Glutamatergic neuron (in vitro differentiated cells): ENCODE measurements around the gene SCGB1D1. TPM values are rescaled to one million over a fixed set of nuclear protein-coding genes. Genes with fewer than 3 reads are reported as not detected.

Experiments
- DNase-seq: peaks from one replicate; pipeline ENCODE4 v3.0.0; 2022
- H3K27ac Mint-ChIP-seq: one replicate; pipeline ENCODE4 v1.8.0; 2020; ENCODE audit warnings: mild to moderate bottlenecking, mixed read lengths, inconsistent platforms; ENCODE audit not compliant: unreplicated experiment
- H3K27me3 Mint-ChIP-seq: one replicate; pipeline ENCODE4 v1.8.0; 2020; ENCODE audit warnings: mild to moderate bottlenecking, moderate library complexity, mixed read lengths, inconsistent platforms; ENCODE audit not compliant: unreplicated experiment
- H3K36me3 Mint-ChIP-seq: one replicate; pipeline ENCODE4 v1.8.0; 2020; ENCODE audit warnings: mild to moderate bottlenecking, mixed read lengths, inconsistent platforms; ENCODE audit not compliant: unreplicated experiment
- H3K4me1 Mint-ChIP-seq: one replicate; pipeline ENCODE4 v1.8.0; 2020; ENCODE audit warnings: mild to moderate bottlenecking, low read depth, mixed read lengths, inconsistent platforms; ENCODE audit not compliant: unreplicated experiment
- H3K4me3 Mint-ChIP-seq: one replicate; pipeline ENCODE4 v1.8.0; 2020; ENCODE audit warnings: mild to moderate bottlenecking, mixed read lengths, inconsistent platforms; ENCODE audit not compliant: unreplicated experiment
- H3K9me3 Mint-ChIP-seq: one replicate; pipeline ENCODE4 v1.8.0; 2020; ENCODE audit warnings: mild to moderate bottlenecking, moderate library complexity, mixed read lengths, inconsistent platforms; ENCODE audit not compliant: unreplicated experiment
- total RNA-seq: library from RNA; stranded (reverse); fragmentation: NEBNext Ultra II Directional; extraction: Animal tissue kit (Norgen Biotek cat#: 25700); gene quantifications from one replicate; pipeline ENCODE4 v1.2.1, GENCODE V29; 2021; ENCODE audit not compliant: unreplicated experiment
- TF ChIP-seq, protein P1 (sequence below): fragments of 200-600 bp; sonication (generic); IDR thresholded peaks from one replicate; pipeline ENCODE4 v1.5.0; 2021; ENCODE audit not compliant: partially characterized antibody, unreplicated experiment

Gene SCGB1D1
- total RNA-seq, 1 donor from 2014 or later = not detected

DNA sequence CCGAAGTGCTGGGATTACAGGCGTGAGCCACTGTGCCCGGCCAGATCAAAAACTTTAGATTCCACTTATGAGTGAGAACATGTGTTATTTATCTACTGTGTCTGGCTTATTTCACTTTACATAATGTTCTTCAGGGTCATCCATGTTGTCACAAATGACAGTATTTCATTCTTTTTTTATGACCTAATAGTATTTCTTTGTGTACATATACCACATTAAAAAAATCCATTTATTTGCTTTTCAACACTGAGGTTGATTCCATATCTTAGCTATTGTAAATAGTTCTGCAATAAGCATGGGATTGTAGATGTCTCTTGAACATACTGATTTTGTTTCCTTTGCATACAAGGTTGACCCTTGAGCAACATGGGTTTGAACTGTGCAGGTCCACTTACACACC is 13.2 kb upstream of the SCGB1D1 start:
- Mint-ChIP-seq H3K9me3 (no peaks in the 10 kb centered on the region), H3K27me3 (no peaks in the 10 kb centered on the region), H3K36me3 (no peaks in the 10 kb centered on the region), H3K4me3 (no peak overlapping the region), H3K27ac (no peak overlapping the region), H3K4me1 (no peaks in the 10 kb centered on the region)
- no peak for DNase-seq
- TF ChIP-seq, protein P1, sequence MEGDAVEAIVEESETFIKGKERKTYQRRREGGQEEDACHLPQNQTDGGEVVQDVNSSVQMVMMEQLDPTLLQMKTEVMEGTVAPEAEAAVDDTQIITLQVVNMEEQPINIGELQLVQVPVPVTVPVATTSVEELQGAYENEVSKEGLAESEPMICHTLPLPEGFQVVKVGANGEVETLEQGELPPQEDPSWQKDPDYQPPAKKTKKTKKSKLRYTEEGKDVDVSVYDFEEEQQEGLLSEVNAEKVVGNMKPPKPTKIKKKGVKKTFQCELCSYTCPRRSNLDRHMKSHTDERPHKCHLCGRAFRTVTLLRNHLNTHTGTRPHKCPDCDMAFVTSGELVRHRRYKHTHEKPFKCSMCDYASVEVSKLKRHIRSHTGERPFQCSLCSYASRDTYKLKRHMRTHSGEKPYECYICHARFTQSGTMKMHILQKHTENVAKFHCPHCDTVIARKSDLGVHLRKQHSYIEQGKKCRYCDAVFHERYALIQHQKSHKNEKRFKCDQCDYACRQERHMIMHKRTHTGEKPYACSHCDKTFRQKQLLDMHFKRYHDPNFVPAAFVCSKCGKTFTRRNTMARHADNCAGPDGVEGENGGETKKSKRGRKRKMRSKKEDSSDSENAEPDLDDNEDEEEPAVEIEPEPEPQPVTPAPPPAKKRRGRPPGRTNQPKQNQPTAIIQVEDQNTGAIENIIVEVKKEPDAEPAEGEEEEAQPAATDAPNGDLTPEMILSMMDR = no peak

DNA sequence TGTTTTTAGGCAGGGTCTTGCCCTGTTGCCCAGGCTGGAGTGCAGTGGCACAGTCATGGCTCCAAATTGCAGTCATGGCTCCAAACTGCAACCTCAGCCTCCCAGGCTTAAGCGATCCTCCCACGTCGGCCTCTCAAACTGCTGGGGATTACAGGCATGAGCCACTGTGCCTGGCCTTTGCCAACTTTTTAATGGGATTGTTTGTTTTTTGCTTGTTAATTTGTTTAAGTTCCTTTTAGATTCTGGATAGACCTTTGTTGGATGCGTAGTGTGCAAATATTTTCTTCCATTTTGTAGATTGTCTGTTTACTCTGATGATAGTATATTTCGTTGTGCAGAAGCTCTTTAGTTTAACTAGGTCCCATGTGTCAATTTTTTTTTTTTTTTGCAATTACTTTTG is 10.0 kb upstream of the SCGB1D1 start:
- Mint-ChIP-seq H3K4me3 (no peak overlapping the region), H3K36me3 (no peaks in the 10 kb centered on the region), H3K27me3 (no peaks in the 10 kb centered on the region), H3K4me1 (no peaks in the 10 kb centered on the region), H3K9me3 (no peaks in the 10 kb centered on the region), H3K27ac (no peak overlapping the region)
- TF ChIP-seq, protein P1 = no peak
- DNase-seq = no peak

DNA sequence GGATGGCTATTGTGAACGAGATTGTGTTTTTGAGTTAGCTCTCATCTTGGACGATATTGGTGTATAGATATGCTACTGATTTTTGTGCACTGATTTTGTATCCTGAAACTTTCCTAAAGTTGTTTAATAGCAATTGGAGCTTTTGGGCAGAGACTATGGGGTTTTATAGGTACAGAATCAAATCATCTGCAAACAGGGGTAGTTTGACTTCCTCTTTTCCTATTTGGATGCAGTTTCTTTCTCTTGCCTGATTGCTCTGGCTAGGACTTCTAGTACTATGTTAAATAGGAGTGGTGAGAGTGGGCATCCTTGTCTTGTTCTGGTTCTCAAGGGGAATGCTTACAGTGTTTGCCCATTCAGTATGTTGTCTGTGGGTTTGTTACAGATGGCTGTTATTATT is 8.9 kb upstream of the SCGB1D1 start:
- no peak overlapping the region for H3K4me3 Mint-ChIP-seq
- H3K27ac Mint-ChIP-seq = no peak overlapping the region
- no peaks in the 10 kb centered on the region for H3K4me1 Mint-ChIP-seq
- TF ChIP-seq, protein P1 = no peak
- DNase-seq = no peak
- no peaks in the 10 kb centered on the region for H3K9me3 Mint-ChIP-seq
- no peaks in the 10 kb centered on the region for H3K36me3 Mint-ChIP-seq
- H3K27me3 Mint-ChIP-seq = no peaks in the 10 kb centered on the region

DNA sequence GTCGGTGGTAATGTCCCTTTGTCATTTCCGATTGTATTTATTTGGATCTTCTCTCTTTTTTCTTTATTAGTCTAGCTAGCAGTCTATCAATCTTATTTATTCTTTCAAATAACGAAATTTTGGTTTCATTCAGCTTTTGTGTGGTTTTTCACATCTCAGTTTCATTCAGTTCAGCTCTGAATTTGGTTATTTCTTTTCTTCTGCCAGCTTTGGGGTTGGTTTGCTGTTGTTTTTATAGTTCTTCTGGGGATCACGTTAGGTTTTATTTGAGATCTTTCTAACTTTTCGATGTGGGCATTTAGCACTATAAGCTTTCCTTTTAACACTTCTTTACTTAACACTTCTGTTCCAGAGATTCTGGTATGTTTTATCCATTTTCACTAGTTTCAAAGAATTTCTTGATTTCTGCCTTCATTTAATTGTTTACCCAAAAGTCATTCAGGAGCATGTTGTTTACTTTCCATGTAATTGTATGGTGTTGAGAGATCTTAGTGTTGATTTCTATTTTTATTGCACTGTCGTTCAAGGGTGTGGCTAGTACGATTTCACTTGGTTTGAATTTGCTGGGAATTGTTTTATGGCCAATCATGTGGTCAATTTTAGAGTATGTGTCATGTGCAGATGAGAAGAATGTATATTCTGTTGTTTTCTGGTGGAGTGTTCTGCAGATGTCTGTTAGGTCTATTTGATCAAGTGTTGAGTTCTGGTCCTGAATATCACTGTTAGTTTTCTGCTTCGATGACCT is 7.7 kb upstream of the SCGB1D1 start:
- Mint-ChIP-seq H3K36me3 (no peaks in the 10 kb centered on the region), H3K27me3 (peaks cover 2% of the 10 kb centered on the region), H3K27ac (no peak overlapping the region), H3K9me3 (no peaks in the 10 kb centered on the region), H3K4me3 (no peak overlapping the region), H3K4me1 (no peaks in the 10 kb centered on the region)
- TF ChIP-seq, protein P1 = no peak
- DNase-seq = no peak

DNA sequence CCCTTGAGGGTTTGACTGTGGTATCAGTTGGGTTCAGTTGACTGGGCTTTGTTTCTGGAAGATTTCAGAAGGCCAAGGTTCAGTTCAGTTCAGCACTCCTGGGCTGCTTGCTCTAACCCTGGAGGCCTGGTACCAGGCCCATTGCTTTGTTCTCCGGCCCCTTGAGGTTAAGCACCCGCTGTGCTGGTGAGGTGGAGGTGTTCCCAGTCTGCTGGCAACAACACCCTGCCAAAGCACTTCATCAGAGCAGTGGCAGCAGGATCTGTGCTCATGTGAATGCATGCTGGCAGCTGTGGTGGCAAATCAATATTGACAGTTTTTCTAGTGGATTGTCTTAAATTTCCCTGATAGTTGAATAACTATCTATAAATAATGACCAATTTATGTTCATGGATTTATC is 3.8 kb upstream of the SCGB1D1 start:
- peaks cover 2% of the 10 kb centered on the region for H3K27me3 Mint-ChIP-seq
- no peak overlapping the region for H3K27ac Mint-ChIP-seq
- no peak overlapping the region for H3K4me3 Mint-ChIP-seq
- H3K9me3 Mint-ChIP-seq = no peaks in the 10 kb centered on the region
- H3K4me1 Mint-ChIP-seq = no peaks in the 10 kb centered on the region
- TF ChIP-seq, protein P1 = no peak
- DNase-seq = no peak
- H3K36me3 Mint-ChIP-seq = no peaks in the 10 kb centered on the region
